ENCODE data around the gene C2CD4D.

Gene C2CD4D

GRCh38 chr1:151822404-151822803 lies 17.2 kb downstream of the C2CD4D start:
- TF ChIP-seq, protein P1, sequence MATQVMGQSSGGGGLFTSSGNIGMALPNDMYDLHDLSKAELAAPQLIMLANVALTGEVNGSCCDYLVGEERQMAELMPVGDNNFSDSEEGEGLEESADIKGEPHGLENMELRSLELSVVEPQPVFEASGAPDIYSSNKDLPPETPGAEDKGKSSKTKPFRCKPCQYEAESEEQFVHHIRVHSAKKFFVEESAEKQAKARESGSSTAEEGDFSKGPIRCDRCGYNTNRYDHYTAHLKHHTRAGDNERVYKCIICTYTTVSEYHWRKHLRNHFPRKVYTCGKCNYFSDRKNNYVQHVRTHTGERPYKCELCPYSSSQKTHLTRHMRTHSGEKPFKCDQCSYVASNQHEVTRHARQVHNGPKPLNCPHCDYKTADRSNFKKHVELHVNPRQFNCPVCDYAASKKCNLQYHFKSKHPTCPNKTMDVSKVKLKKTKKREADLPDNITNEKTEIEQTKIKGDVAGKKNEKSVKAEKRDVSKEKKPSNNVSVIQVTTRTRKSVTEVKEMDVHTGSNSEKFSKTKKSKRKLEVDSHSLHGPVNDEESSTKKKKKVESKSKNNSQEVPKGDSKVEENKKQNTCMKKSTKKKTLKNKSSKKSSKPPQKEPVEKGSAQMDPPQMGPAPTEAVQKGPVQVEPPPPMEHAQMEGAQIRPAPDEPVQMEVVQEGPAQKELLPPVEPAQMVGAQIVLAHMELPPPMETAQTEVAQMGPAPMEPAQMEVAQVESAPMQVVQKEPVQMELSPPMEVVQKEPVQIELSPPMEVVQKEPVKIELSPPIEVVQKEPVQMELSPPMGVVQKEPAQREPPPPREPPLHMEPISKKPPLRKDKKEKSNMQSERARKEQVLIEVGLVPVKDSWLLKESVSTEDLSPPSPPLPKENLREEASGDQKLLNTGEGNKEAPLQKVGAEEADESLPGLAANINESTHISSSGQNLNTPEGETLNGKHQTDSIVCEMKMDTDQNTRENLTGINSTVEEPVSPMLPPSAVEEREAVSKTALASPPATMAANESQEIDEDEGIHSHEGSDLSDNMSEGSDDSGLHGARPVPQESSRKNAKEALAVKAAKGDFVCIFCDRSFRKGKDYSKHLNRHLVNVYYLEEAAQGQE (IDR thresholded peaks at IDR 0.05; ENCODE audit: insufficient read depth in 1 of 2, low read depth in 2 of 2, low read length in 2 of 2), result no peak
- no peak for TF ChIP-seq TAF1 (IDR thresholded peaks at IDR 0.05; ENCODE audit: borderline replicate concordance, insufficient read depth, low read length)
- no peak for TF ChIP-seq POLR2AphosphoS5 (IDR thresholded peaks at IDR 0.05; ENCODE audit: low read depth, low read length)
- no peak for TF ChIP-seq FOXP2 (optimal IDR thresholded peaks at IDR 0.05; ENCODE audit: borderline replicate concordance, extremely low read depth, extremely low read length, insufficient read depth)
- no peak for TF ChIP-seq SIN3A (IDR thresholded peaks at IDR 0.05; ENCODE audit: borderline replicate concordance, insufficient read depth, low read length)

DNA sequence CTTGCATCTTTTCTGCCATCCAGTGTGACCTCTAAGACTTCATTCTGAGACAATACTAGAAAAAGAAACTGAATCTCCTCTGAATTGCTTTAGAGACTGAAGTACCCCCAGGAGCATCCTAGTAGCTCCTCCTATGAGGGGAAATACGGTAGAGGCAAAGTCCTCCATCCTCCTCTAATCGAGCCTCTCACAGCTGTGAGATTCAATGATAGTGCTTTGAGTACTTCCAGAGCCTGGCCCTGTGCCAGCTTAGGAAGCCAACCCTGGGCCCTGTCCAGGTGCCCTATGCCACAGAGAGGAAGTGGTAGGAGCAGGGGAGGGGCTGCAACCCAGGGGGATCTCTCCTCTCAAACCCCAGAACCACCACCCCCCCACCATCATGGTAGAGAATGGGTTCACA lies 18.7 kb downstream of the C2CD4D start:
- no peak for TF ChIP-seq SIN3A (IDR thresholded peaks at IDR 0.05; ENCODE audit: borderline replicate concordance, insufficient read depth, low read length)
- TF ChIP-seq, protein P1 (IDR thresholded peaks at IDR 0.05; ENCODE audit: insufficient read depth in 1 of 2, low read depth in 2 of 2, low read length in 2 of 2), result no peak; a peak in 1 of 4 replicates
- no peak for TF ChIP-seq FOXP2 (optimal IDR thresholded peaks at IDR 0.05; ENCODE audit: borderline replicate concordance, extremely low read depth, extremely low read length, insufficient read depth)
- no peak for TF ChIP-seq POLR2AphosphoS5 (IDR thresholded peaks at IDR 0.05; ENCODE audit: low read depth, low read length)
- no peak for TF ChIP-seq TAF1 (IDR thresholded peaks at IDR 0.05; ENCODE audit: borderline replicate concordance, insufficient read depth, low read length)

GRCh38 chr1:151819976-151820623 lies 19.5 kb downstream of the C2CD4D start:
- no peak for TF ChIP-seq POLR2AphosphoS5 (IDR thresholded peaks at IDR 0.05; ENCODE audit: low read depth, low read length)
- TF ChIP-seq FOXP2 (optimal IDR thresholded peaks at IDR 0.05; ENCODE audit: borderline replicate concordance, extremely low read depth, extremely low read length, insufficient read depth), result no peak
- TF ChIP-seq SIN3A (IDR thresholded peaks at IDR 0.05; ENCODE audit: borderline replicate concordance, insufficient read depth, low read length), result no peak
- TF ChIP-seq, protein P1 (IDR thresholded peaks at IDR 0.05; ENCODE audit: insufficient read depth in 1 of 2, low read depth in 2 of 2, low read length in 2 of 2), result no peak
- no peak for TF ChIP-seq TAF1 (IDR thresholded peaks at IDR 0.05; ENCODE audit: borderline replicate concordance, insufficient read depth, low read length)

GRCh38 chr1:151819227-151819835 lies 20.3 kb downstream of the C2CD4D start:
- no peak for TF ChIP-seq TAF1 (IDR thresholded peaks at IDR 0.05; ENCODE audit: borderline replicate concordance, insufficient read depth, low read length)
- TF ChIP-seq, protein P1 (IDR thresholded peaks at IDR 0.05; ENCODE audit: insufficient read depth in 1 of 2, low read depth in 2 of 2, low read length in 2 of 2), result no peak
